Neural cell (in vitro differentiated cells): ENCODE data around the gene CTNNA2.

Experiments used
- CTCF ChIP-seq: fragments of 450-650 bp; IDR thresholded peaks from 2 replicates; pipeline ENCODE4 v1.5.1; 2014; ENCODE audit warnings: antibody characterized with exemption, mild to moderate bottlenecking, moderate library complexity; ENCODE audit not compliant: poor library complexity, severe bottlenecking
- REST ChIP-seq: IDR thresholded peaks from 2 replicates; pipeline ENCODE4 v1.6.1; 2012; ENCODE audit warnings: borderline replicate concordance
- SMC3 ChIP-seq: fragments of 450-650 bp; conservative IDR thresholded peaks from 2 replicates; pipeline ENCODE4 v1.6.1; 2014; ENCODE audit warnings: antibody characterized with exemption, mild to moderate bottlenecking, moderate library complexity; ENCODE audit not compliant: poor library complexity

GRCh38 chr2:80009211-80009610 is 496.4 kb downstream of the CTNNA2 start:
- TF ChIP-seq REST (no peak), CTCF (no peak), SMC3 (no peak)
